ENCODE results near the gene SIM2. TPM values are rescaled to one million over a fixed set of nuclear protein-coding genes. Genes with fewer than 3 reads are reported as not detected.
A peak's percentile ranks its signal among the peaks of the same experiment; 100 is the strongest.

The SIM2 gene
- total RNA-seq, 1 donor: not detected

- DNase-seq (ENCODE audit: low read depth): peak; percentile 71
- no peak overlapping the region for H3K4me3 ChIP-seq (ENCODE audit: low read depth, low read length)
- no peak for TF ChIP-seq CTCF (IDR thresholded peaks at IDR 0.05; ENCODE audit: insufficient read depth, low read depth, low read length)
These were observed 54.6 kb downstream of the SIM2 start for GRCh38 chr21:36753556-36753955.

GRCh38 chr21:36754241-36754898 lies 55.5 kb downstream of the SIM2 start:
- DNase-seq (ENCODE audit: low read depth): no peak
- no peak for TF ChIP-seq CTCF (IDR thresholded peaks at IDR 0.05; ENCODE audit: insufficient read depth, low read depth, low read length)
- no peak overlapping the region for H3K4me3 ChIP-seq (ENCODE audit: low read depth, low read length)

- no peak overlapping the region for H3K4me3 ChIP-seq (ENCODE audit: low read depth, low read length)
- TF ChIP-seq CTCF (IDR thresholded peaks at IDR 0.05; ENCODE audit: insufficient read depth, low read depth, low read length): no peak
- peak; percentile 53 for DNase-seq (ENCODE audit: low read depth)
These were observed 57.6 kb downstream of the SIM2 start for GRCh38 chr21:36756527-36756926.

- peak; percentile 19 for DNase-seq (ENCODE audit: low read depth)
- TF ChIP-seq CTCF (IDR thresholded peaks at IDR 0.05; ENCODE audit: insufficient read depth, low read depth, low read length): no peak
- no peak overlapping the region for H3K4me3 ChIP-seq (ENCODE audit: low read depth, low read length)
These were observed 58.3 kb downstream of the SIM2 start for GRCh38 chr21:36757196-36757595.

GRCh38 chr21:36759348-36760083 lies 60.6 kb downstream of the SIM2 start:
- no peak for DNase-seq (ENCODE audit: low read depth)
- no peak overlapping the region for H3K4me3 ChIP-seq (ENCODE audit: low read depth, low read length)
- no peak for TF ChIP-seq CTCF (IDR thresholded peaks at IDR 0.05; ENCODE audit: insufficient read depth, low read depth, low read length)

GRCh38 chr21:36761685-36762084 lies 62.8 kb downstream of the SIM2 start:
- no peak overlapping the region for H3K4me3 ChIP-seq (ENCODE audit: low read depth, low read length)
- TF ChIP-seq CTCF (IDR thresholded peaks at IDR 0.05; ENCODE audit: insufficient read depth, low read depth, low read length): no peak
- no peak for DNase-seq (ENCODE audit: low read depth)

All from fibroblast of villous mesenchyme (primary cell).